HG03025 (cell line): ENCODE results near the gene BLM.

Experiments used
- ATAC-seq: cut with Tn5 transposase; IDR thresholded peaks from one replicate; pipeline ENCODE4 v1.9.1; 2021; ENCODE audit warnings: mild to moderate bottlenecking, moderate library complexity; ENCODE audit not compliant: unreplicated experiment, low FRiP score

Gene BLM

DNA sequence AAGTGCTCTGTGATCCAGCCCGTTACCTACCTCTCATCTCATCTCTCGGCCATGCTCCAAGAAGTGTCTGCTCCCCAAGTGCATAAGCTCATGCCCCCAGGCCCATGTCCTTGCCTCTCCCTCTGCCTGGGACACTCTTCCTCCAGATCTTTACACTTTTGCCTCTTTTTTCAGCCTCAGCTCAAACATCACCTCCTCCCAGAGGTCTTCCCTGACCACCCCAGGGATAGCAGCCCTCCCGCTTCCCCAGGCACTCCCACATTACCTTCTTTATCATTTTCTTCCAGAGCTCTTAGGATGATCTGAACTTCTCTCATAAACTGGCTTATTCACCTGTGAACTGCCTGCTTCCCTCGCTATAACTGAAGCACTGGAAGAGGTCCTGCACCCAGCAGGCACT lies 148.6 kb downstream of the BLM start:
- no peak for ATAC-seq
